H1 (cell line): ENCODE data around the gene NOTCH2. TPM values are rescaled to one million over a fixed set of nuclear protein-coding genes. Genes with fewer than 3 reads are reported as not detected.

ENCODE experiments used
- CTCF ChIA-PET: fragments of 300-600 bp; sonication (Branson Sonifier 250); formaldehyde crosslinking; loops from one replicate; lab custom pipeline; 2021; ENCODE audit not compliant: partially characterized antibody; lab: Charles Lee
- POLR2A ChIA-PET: fragments of 300-600 bp; sonication (Branson Sonifier 250); formaldehyde crosslinking; loops from one replicate; lab custom pipeline; 2021; ENCODE audit warnings: inconsistent platforms; ENCODE audit not compliant: partially characterized antibody; lab: Charles Lee
- DNase-seq, 2 experiments: peaks; one replicate each; pipeline versions ENCODE4 v3.0.0 to v3.0.0-alpha.2; 2010 to 2022; ENCODE audit warnings: low spot score in 2 of 2, low read depth in 1 of 2, mixed read lengths in 1 of 2
- FAIRE-seq: peaks from 2 replicates; lab custom pipeline; 2011; peaks lifted over from hg19 to GRCh38; lab: Jason Lieb, UNC
- H2AFZ ChIP-seq: 2 replicates; pipeline ENCODE4 v1.8.1; 2012; ENCODE audit warnings: low read length, inconsistent platforms
- H2AK5ac ChIP-seq: 2 replicates; pipeline ENCODE4 v1.6.1; 2013; ENCODE audit warnings: low read depth, low read length
- H2BK120ac ChIP-seq: replicated peaks from 2 replicates; pipeline ENCODE3; 2013; ENCODE audit warnings: low read depth, low read length, inconsistent platforms
- H2BK12ac ChIP-seq: 2 replicates; pipeline ENCODE4 v1.6.1; 2013; ENCODE audit warnings: low read depth, low read length
- H2BK15ac ChIP-seq: 2 replicates; pipeline ENCODE4 v1.6.1; 2013; ENCODE audit warnings: low read length
- H2BK20ac ChIP-seq: 2 replicates; pipeline ENCODE4 v1.6.1; 2013; ENCODE audit warnings: low read length
- H2BK5ac ChIP-seq: 2 replicates; pipeline ENCODE4 v1.6.1; 2013; ENCODE audit warnings: low read depth, low read length
- H3K14ac ChIP-seq: 2 replicates; pipeline ENCODE4 v1.6.1; 2013; ENCODE audit warnings: inconsistent platforms; ENCODE audit not compliant: insufficient read length
- H3K18ac ChIP-seq: 2 replicates; pipeline ENCODE4 v1.6.1; 2013; ENCODE audit warnings: low read length; ENCODE audit errors: extremely low read depth
- H3K23ac ChIP-seq: 2 replicates; pipeline ENCODE4 v1.6.1; 2013; ENCODE audit warnings: inconsistent platforms; ENCODE audit not compliant: insufficient read length
- H3K23me2 ChIP-seq: 2 replicates; pipeline ENCODE4 v1.6.1; 2013; ENCODE audit warnings: low read depth, low read length
- H3K27ac ChIP-seq: 2 replicates; pipeline ENCODE4 v1.6.1; 2011; ENCODE audit warnings: low read depth, low read length, inconsistent platforms
- H3K27me3 ChIP-seq, 4 experiments: replicated peaks in 1 of 4; 1 replicate in 1 of 4; 2 replicates in 3 of 4; pipeline versions ENCODE4 v1.6.1 to v1.8.1; 2011 to 2013; ENCODE audit warnings: low read length in 3 of 4, mild to moderate bottlenecking in 3 of 4, inconsistent platforms in 2 of 4, mixed read lengths in 2 of 4, moderate library complexity in 1 of 4; ENCODE audit not compliant: control insufficient read depth in 3 of 4, insufficient read depth in 3 of 4; ENCODE audit errors: extremely low read depth in 1 of 4
- H3K36me3 ChIP-seq, 4 experiments: 2 replicates each; pipeline versions ENCODE4 v1.6.1 to v1.8.1; 2011 to 2013; ENCODE audit warnings: mild to moderate bottlenecking in 4 of 4, low read length in 3 of 4, moderate library complexity in 2 of 4, control low read depth in 1 of 4, inconsistent platforms in 1 of 4; ENCODE audit not compliant: insufficient read depth in 4 of 4, control insufficient read depth in 2 of 4
- H3K4ac ChIP-seq: replicated peaks from 2 replicates; pipeline ENCODE3; 2013; ENCODE audit warnings: low read length, low read depth, mixed read lengths, inconsistent platforms; ENCODE audit not compliant: insufficient read length
- H3K4me1 ChIP-seq, 4 experiments: replicated peaks in 1 of 4; 1 replicate in 1 of 4; 2 replicates in 3 of 4; pipeline versions ENCODE4 v1.6.1 to v1.8.1; 2011 to 2013; ENCODE audit warnings: low read length in 3 of 4, inconsistent platforms in 2 of 4, mixed read lengths in 1 of 4; ENCODE audit not compliant: insufficient read depth in 4 of 4, control insufficient read depth in 3 of 4
- H3K4me2 ChIP-seq, 2 experiments: 2 replicates each; pipeline versions ENCODE4 v1.6.1 to v1.8.1; 2011 to 2013; ENCODE audit warnings: low read depth in 2 of 2, low read length in 2 of 2, control low read depth in 1 of 2, inconsistent platforms in 1 of 2, mild to moderate bottlenecking in 1 of 2; ENCODE audit not compliant: insufficient read depth in 1 of 2
- H3K4me3 ChIP-seq, 4 experiments: fragments of 200-600, 300-600 bp in 1 of 4; sonication (generic), shearing (Covaris generic), sonication (Bioruptor Twin) in 1 of 4; 2 replicates each; pipeline versions ENCODE4 v1.5.1 to v1.8.1; 2011 to 2016; ENCODE audit warnings: low read length in 4 of 4, low read depth in 3 of 4, control low read depth in 2 of 4, inconsistent platforms in 2 of 4, mild to moderate bottlenecking in 2 of 4, mixed read lengths in 1 of 4, moderate library complexity in 1 of 4; ENCODE audit not compliant: insufficient read depth in 2 of 4; ENCODE audit errors: extremely low read depth in 1 of 4
- H3K56ac ChIP-seq: replicated peaks from 2 replicates; pipeline ENCODE3; 2013; ENCODE audit warnings: low read depth, mild to moderate bottlenecking, mixed read lengths, low read length, inconsistent platforms; ENCODE audit not compliant: insufficient read length
- H3K79me1 ChIP-seq: 2 replicates; pipeline ENCODE4 v1.6.1; 2013; ENCODE audit warnings: low read depth, low read length, control low read depth
- H3K79me2 ChIP-seq, 2 experiments: 2 replicates each; pipeline versions ENCODE4 v1.6.1 to v1.8.1; 2012 to 2013; ENCODE audit warnings: low read length in 2 of 2, mild to moderate bottlenecking in 2 of 2, inconsistent platforms in 1 of 2; ENCODE audit not compliant: insufficient read depth in 2 of 2, control insufficient read depth in 1 of 2
- H3K9ac ChIP-seq, 4 experiments: replicated peaks in 1 of 4; 1 replicate in 1 of 4; 2 replicates in 3 of 4; pipeline versions ENCODE4 v1.6.1 to v1.8.1; 2011 to 2013; ENCODE audit warnings: low read depth in 3 of 4, low read length in 3 of 4, control low read depth in 2 of 4, mild to moderate bottlenecking in 2 of 4, moderate library complexity in 2 of 4, inconsistent platforms in 1 of 4; ENCODE audit errors: extremely low read depth in 1 of 4
- H3K9me3 ChIP-seq, 2 experiments: 2 replicates each; pipeline versions ENCODE4 v1.6.1 to v1.8.1; 2012 to 2013; ENCODE audit warnings: mild to moderate bottlenecking in 2 of 2, moderate library complexity in 2 of 2, control low read depth in 1 of 2, inconsistent platforms in 1 of 2, low read depth in 1 of 2, low read length in 1 of 2, mixed read lengths in 1 of 2; ENCODE audit not compliant: insufficient read depth in 2 of 2
- H4K20me1 ChIP-seq, 2 experiments: replicated peaks in 1 of 2; 2 replicates each; pipeline versions ENCODE3 to v1.8.1; 2011 to 2013; ENCODE audit warnings: inconsistent platforms in 2 of 2, low read length in 2 of 2, mild to moderate bottlenecking in 1 of 2; ENCODE audit not compliant: insufficient read depth in 2 of 2, control insufficient read depth in 1 of 2
- H4K5ac ChIP-seq: 2 replicates; pipeline ENCODE4 v1.6.1; 2013; ENCODE audit warnings: low read length, low read depth, mixed read lengths, inconsistent platforms; ENCODE audit not compliant: insufficient read length
- H4K8ac ChIP-seq: 2 replicates; pipeline ENCODE4 v1.8.0; 2013; ENCODE audit warnings: mild to moderate bottlenecking, moderate library complexity, low read length, inconsistent platforms; ENCODE audit not compliant: insufficient read depth; ENCODE audit errors: extremely low read depth
- H4K91ac ChIP-seq: replicated peaks from 2 replicates; pipeline ENCODE3; 2013; ENCODE audit warnings: low read length, mixed read lengths, inconsistent platforms; ENCODE audit not compliant: insufficient read length
- CTBP2 ChIP-seq: IDR thresholded peaks from 2 replicates; pipeline ENCODE4 v1.7.0; 2011; ENCODE audit warnings: borderline replicate concordance, mild to moderate bottlenecking, moderate library complexity, mixed read lengths, low read length; ENCODE audit not compliant: insufficient read depth, insufficient read length
- EP300 ChIP-seq, 2 experiments: IDR thresholded peaks; 1 replicate in 1 of 2; 2 replicates in 1 of 2; pipeline ENCODE4 v1.6.1; 2011 to 2012; ENCODE audit warnings: low read depth in 2 of 2, low read length in 2 of 2, mild to moderate bottlenecking in 2 of 2, borderline replicate concordance in 1 of 2, inconsistent platforms in 1 of 2, moderate library complexity in 1 of 2
- EZH2 ChIP-seq: fragments of 200-600 bp; sonication (generic); IDR thresholded peaks from 2 replicates; pipeline ENCODE4 v1.7.1; 2012; ENCODE audit warnings: low read depth, mild to moderate bottlenecking, moderate library complexity, low read length, inconsistent platforms; ENCODE audit not compliant: severe bottlenecking
- HDAC6 ChIP-seq: IDR thresholded peaks from one replicate; pipeline ENCODE4 v1.7.1; 2012; ENCODE audit warnings: low read depth, mild to moderate bottlenecking, inconsistent platforms, low read length, moderate library complexity
- NANOG ChIP-seq: IDR thresholded peaks from 2 replicates; pipeline ENCODE4 v1.6.1; 2011; ENCODE audit warnings: low read length, low read depth, mild to moderate bottlenecking, inconsistent platforms; ENCODE audit not compliant: insufficient read depth, poor library complexity, severe bottlenecking
- POLR2AphosphoS5 ChIP-seq: IDR thresholded peaks from 2 replicates; pipeline ENCODE4 v1.6.1; 2011; ENCODE audit warnings: low read depth, low read length
- RBBP5 ChIP-seq: IDR thresholded peaks from 2 replicates; pipeline ENCODE4 v1.7.1; 2012; ENCODE audit warnings: low read depth, mild to moderate bottlenecking, inconsistent platforms, low read length, moderate library complexity, borderline replicate concordance
- RFX5 ChIP-seq: IDR thresholded peaks from 2 replicates; pipeline ENCODE4 v1.6.1; 2011; ENCODE audit warnings: low read depth, low read length, improper control_type of control experiment, borderline replicate concordance
- SAP30 ChIP-seq: fragments of 300-600 bp; sonication (generic); IDR thresholded peaks from 2 replicates; pipeline ENCODE4 v1.7.1; 2012; ENCODE audit warnings: low read length, moderate library complexity, mild to moderate bottlenecking, inconsistent platforms; ENCODE audit not compliant: insufficient read depth, insufficient replicate concordance
- SP2 ChIP-seq: IDR thresholded peaks from 2 replicates; pipeline ENCODE4 v1.6.1; 2012; ENCODE audit warnings: mild to moderate bottlenecking, low read length, inconsistent platforms
- polyA plus RNA-seq, 7 experiments: library from polyadenylated mRNA; depleted of rRNA in 3 of 7; stranded (reverse) in 5 of 7; unstranded in 2 of 7; fragments of >200 nt in 5 of 7; fragments of 200-250 nt in 2 of 7; gene quantifications; 1 replicate in 5 of 7; 2 replicates in 1 of 7; 4 replicates in 1 of 7; pipeline versions ENCODE4 v1.2.1 to v1.2.3, GENCODE V29; 2011 to 2013; ENCODE audit warnings: missing spikeins in 2 of 7, mixed read lengths in 2 of 7
- total RNA-seq: library from RNA; stranded (reverse); fragmentation: NEBNext Ultra II Directional; extraction: Animal tissue kit (Norgen Biotek cat#: 25700); gene quantifications from 2 replicates; pipeline ENCODE4 v1.2.1, GENCODE V29; 2021

Gene NOTCH2
- total and polyA plus RNA-seq, 2 of the 8 experiments (the other 6 are each of a cell fraction or from before 2014, with no cell fraction given): 17.7 to 63.0 TPM

- H4K20me1 ChIP-seq: no peaks in the 10 kb centered on the region
- FAIRE-seq: no peak
- POLR2A ChIA-PET: no interaction called here
- TF ChIP-seq CTBP2 (no peak), POLR2AphosphoS5 (no peak), EP300 (IDR thresholded peaks at IDR 0.05; ENCODE audit: borderline replicate concordance in 1 of 2, low read depth in 2 of 2, low read length in 2 of 2) (no peak), EZH2 (no peak), HDAC6 (no peak), NANOG (no peak), RFX5 (no peak), RBBP5 (no peak), SP2 (no peak), SAP30 (no peak)
Measured at GRCh38 chr1:119974013-119974412, 95.4 kb downstream of the NOTCH2 start.

More at GRCh38 chr1:119974013-119974412, 95.4 kb downstream of the NOTCH2 start:
- Histone ChIP-seq H3K23ac (no peak overlapping the region), H3K18ac (no peak overlapping the region), H4K91ac (no peak overlapping the region), H3K79me1 (no peaks in the 10 kb centered on the region), H3K4me1 (no peaks in the 10 kb centered on the region), H3K9ac (no peak overlapping the region), H3K4me3 (no peak overlapping the region), H3K27me3 (no peaks in the 10 kb centered on the region), H3K9me3 (no peaks in the 10 kb centered on the region), H3K4ac (no peak overlapping the region), H2BK15ac (no peak overlapping the region), H3K79me2 (no peaks in the 10 kb centered on the region), H3K14ac (no peak overlapping the region), H3K27ac (no peak overlapping the region), H3K4me2 (no peak overlapping the region), H3K23me2 (no peaks in the 10 kb centered on the region), H2BK20ac (no peak overlapping the region), H3K56ac (no peak overlapping the region), H2BK5ac (no peak overlapping the region), H2BK12ac (no peak overlapping the region), H3K36me3 (0 out of 8 replicates have a peak, but pooled peaks cover 0 to 1% (median 0%) of the 10 kb centered on the region in 4 experiments), H2BK120ac (no peak overlapping the region), H2AK5ac (no peak overlapping the region), H2AFZ (no peak overlapping the region), H4K8ac (no peak overlapping the region), H4K5ac (no peak overlapping the region)
- CTCF ChIA-PET: interaction anchor here (1.0 to 1.1 kb wide), 2 partner anchors 13 to 30 kb away, joined by 3 to 4 read pairs; no protein-coding TSS in a partner anchor
- no peak for DNase-seq
